WERI-Rb-1 (cell line): Measurements from ENCODE around the gene AMIGO2.

ENCODE experiments used
- DNase-seq: peaks from one replicate; pipeline ENCODE4 v3.0.0-alpha.2; 2020
- H3K27ac ChIP-seq: fragments of 250-450 bp; sonication (Bioruptor Pico); 2 replicates; pipeline ENCODE4 v1.5.1; 2020; ENCODE audit warnings: mild to moderate bottlenecking, moderate library complexity
- H3K27me3 ChIP-seq: fragments of 250-450 bp; sonication (Bioruptor Pico); 2 replicates; pipeline ENCODE4 v1.5.1; 2021; ENCODE audit warnings: mild to moderate bottlenecking, low read depth, moderate library complexity; ENCODE audit not compliant: insufficient read depth, severe bottlenecking
- H3K36me3 ChIP-seq: fragments of 250-450 bp; sonication (Bioruptor Pico); 2 replicates; pipeline ENCODE4 v1.5.1; 2020; ENCODE audit warnings: mild to moderate bottlenecking, moderate library complexity
- H3K4me3 ChIP-seq: 2 replicates; pipeline ENCODE4 v1.5.1; 2011; ENCODE audit warnings: low read depth, mild to moderate bottlenecking, control low read depth, low read length
- H3K9me3 ChIP-seq: fragments of 250-450 bp; sonication (Bioruptor Pico); 2 replicates; pipeline ENCODE4 v1.5.1; 2021; ENCODE audit warnings: mild to moderate bottlenecking, moderate library complexity; ENCODE audit not compliant: severe bottlenecking
- TF ChIP-seq, protein P1 (sequence below): IDR thresholded peaks from 2 replicates; pipeline ENCODE4 v1.5.1; 2011; ENCODE audit warnings: low read depth, mild to moderate bottlenecking, control low read depth, inconsistent platforms, low read length

Gene AMIGO2

GRCh38 chr12:47088021-47088944 is 8.5 kb upstream of the AMIGO2 start:
- no peak for DNase-seq
- peaks cover 24% of the 10 kb centered on the region for H3K27me3 ChIP-seq
- TF ChIP-seq, protein P1, sequence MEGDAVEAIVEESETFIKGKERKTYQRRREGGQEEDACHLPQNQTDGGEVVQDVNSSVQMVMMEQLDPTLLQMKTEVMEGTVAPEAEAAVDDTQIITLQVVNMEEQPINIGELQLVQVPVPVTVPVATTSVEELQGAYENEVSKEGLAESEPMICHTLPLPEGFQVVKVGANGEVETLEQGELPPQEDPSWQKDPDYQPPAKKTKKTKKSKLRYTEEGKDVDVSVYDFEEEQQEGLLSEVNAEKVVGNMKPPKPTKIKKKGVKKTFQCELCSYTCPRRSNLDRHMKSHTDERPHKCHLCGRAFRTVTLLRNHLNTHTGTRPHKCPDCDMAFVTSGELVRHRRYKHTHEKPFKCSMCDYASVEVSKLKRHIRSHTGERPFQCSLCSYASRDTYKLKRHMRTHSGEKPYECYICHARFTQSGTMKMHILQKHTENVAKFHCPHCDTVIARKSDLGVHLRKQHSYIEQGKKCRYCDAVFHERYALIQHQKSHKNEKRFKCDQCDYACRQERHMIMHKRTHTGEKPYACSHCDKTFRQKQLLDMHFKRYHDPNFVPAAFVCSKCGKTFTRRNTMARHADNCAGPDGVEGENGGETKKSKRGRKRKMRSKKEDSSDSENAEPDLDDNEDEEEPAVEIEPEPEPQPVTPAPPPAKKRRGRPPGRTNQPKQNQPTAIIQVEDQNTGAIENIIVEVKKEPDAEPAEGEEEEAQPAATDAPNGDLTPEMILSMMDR: no peak
- H3K4me3 ChIP-seq: no peak overlapping the region
- H3K9me3 ChIP-seq: no peaks in the 10 kb centered on the region
- no peaks in the 10 kb centered on the region for H3K36me3 ChIP-seq
- no peak overlapping the region for H3K27ac ChIP-seq

- Histone ChIP-seq H3K36me3 (no peaks in the 10 kb centered on the region), H3K27ac (no peak overlapping the region), H3K4me3 (no peak overlapping the region), H3K27me3 (peaks cover 33% of the 10 kb centered on the region), H3K9me3 (no peaks in the 10 kb centered on the region)
- TF ChIP-seq, protein P1: no peak
- no peak for DNase-seq
Observed at GRCh38 chr12:47087088-47087688, 7.4 kb upstream of the AMIGO2 start.

- no peaks in the 10 kb centered on the region for H3K36me3 ChIP-seq
- DNase-seq: no peak
- no peak overlapping the region for H3K4me3 ChIP-seq
- H3K27me3 ChIP-seq: peaks cover 44% of the 10 kb centered on the region
- H3K27ac ChIP-seq: no peak overlapping the region
- TF ChIP-seq, protein P1: no peak
- no peaks in the 10 kb centered on the region for H3K9me3 ChIP-seq
Observed at GRCh38 chr12:47085815-47086252, 6.1 kb upstream of the AMIGO2 start.

- no peaks in the 10 kb centered on the region for H3K9me3 ChIP-seq
- no peak overlapping the region for H3K4me3 ChIP-seq
- H3K36me3 ChIP-seq: no peaks in the 10 kb centered on the region
- TF ChIP-seq, protein P1: no peak
- peaks cover 52% of the 10 kb centered on the region for H3K27me3 ChIP-seq
- no peak overlapping the region for H3K27ac ChIP-seq
- DNase-seq: no peak
Observed at GRCh38 chr12:47084172-47084571, 4.4 kb upstream of the AMIGO2 start.

- Histone ChIP-seq H3K27me3 (peaks cover 57% of the 10 kb centered on the region), H3K9me3 (no peaks in the 10 kb centered on the region), H3K4me3 (no peak overlapping the region), H3K36me3 (no peaks in the 10 kb centered on the region), H3K27ac (no peak overlapping the region)
- TF ChIP-seq, protein P1: no peak
- no peak for DNase-seq
Observed at GRCh38 chr12:47082796-47083621, 3.2 kb upstream of the AMIGO2 start.
